NCI-H446 (cell line): Measurements from ENCODE around the gene LEAP2.

Experiments used
- DNase-seq, 2 experiments: peaks; one replicate each; lab custom pipeline; 2025; lab: John Stamatoyannopoulos, UW

Gene LEAP2

DNA sequence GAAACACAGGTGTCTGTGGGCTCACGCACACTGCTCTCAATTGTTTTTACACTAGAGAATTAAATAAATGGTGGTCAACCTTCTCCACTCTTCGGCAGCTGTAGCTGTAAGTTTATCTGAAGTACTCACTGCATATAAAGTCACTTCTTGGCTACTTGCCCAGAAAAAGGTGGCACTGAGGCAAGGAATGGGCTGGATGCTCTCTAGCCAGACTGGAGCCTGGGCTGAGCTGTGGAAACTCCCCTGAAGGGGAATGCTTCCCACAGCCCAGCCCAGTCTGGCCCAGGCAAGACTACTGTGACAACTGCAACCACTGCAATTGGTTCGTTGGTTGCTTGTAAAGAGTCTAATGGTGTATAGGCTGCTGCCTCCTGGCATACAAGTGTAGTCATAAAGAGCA is 4.5 kb downstream of the LEAP2 start:
- peak in 1 of 2 experiments; percentile 5 for DNase-seq

DNA sequence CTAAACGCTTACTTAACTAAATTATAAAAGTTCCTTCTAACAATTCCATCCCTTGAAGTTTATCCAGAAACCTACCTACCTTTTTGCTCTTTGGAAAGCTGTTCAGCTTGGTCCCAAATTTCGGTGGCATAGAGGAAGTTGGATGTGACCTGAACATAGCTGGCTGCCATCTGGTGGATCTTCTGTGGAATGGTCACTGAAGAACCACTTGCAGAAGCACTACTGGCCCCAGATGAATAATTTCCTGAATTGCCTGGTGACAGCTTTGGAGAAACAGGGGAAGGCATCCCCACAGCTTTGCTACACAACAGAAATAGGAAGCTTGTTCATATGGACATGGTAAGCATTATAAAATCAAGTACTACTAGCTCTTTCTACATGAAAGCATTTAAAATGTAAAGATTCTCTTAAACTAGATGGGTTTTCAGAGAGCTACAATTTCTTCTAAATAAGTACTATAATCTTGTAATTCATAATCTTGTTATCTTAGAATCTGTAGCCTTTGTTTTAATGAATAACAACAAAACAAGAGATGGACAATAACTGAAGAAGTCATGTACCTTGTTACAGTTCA is 9.9 kb downstream of the LEAP2 start:
- peak in 1 of 2 experiments; percentile 51 for DNase-seq

DNA sequence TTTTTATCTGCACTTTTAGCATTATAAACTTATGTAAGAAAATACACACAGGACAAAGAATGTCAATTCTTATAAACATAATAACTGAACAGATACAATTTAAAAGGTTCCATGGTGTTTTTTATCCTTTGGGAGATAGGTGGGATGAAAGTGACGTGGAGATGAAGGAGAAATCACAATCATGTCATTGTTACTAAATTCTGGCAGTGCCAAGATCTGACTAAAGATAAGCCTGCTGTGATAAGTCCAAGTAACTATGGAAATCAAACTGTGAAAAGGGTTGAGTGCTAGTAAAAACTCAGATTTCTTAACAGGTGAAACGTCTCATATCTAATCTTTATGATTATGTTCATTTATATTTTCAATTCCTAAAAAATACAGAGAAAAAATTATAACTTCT is 11.1 kb downstream of the LEAP2 start:
- DNase-seq: no peak

DNA sequence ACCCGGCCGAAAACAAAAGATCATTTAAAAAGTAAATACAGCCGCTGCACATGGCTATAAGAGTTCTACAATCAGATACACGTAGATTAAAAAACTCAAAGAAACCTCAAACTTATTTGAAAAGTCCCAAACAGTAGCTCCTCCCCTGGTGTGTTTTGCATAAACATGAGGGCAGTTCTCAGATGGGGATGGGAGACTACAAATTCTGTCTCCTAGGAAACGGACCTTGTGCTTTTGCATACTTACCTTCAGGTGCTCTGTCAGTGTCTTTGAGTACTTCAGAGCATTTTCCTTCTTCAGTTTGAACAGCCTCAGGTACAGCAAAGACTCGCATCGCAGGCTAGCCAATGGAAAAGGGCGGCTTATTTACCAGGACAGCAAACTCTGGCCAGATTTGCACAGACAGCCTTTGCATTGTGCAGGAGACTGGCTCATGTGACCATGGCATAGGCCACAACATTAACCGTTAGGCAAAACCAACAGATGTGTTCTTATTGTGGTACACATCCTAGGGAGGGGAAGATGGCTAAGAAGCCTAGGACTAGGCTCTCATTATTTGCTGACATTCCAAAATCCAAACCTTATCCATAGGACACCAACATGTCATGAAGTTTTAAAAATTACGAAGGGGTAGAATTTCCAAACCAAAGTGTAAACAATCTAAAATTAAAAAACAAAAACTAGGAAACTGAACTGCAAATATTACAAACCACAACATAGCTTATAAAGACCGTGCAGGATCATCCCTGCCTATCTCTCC is 12.8 kb downstream of the LEAP2 start:
- DNase-seq: no peak

DNA sequence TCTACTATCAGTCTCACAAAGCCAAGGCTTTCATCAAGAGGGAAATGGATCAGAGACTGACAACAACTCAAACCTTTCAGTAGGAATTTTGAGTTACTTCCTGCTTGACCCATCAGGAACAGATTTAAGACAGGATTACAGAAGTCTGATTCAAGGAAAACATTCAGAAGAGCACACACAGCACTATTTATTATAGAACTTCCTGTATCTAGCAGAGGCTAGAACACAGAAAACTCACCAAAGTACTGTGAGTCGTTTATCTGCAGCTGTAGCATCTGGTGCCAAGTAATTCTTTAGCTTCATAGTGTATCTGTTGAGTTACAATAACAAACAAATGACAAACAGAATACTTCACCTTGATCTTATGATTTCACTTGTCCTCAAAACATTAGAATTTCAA is 13.8 kb downstream of the LEAP2 start:
- no peak for DNase-seq

DNA sequence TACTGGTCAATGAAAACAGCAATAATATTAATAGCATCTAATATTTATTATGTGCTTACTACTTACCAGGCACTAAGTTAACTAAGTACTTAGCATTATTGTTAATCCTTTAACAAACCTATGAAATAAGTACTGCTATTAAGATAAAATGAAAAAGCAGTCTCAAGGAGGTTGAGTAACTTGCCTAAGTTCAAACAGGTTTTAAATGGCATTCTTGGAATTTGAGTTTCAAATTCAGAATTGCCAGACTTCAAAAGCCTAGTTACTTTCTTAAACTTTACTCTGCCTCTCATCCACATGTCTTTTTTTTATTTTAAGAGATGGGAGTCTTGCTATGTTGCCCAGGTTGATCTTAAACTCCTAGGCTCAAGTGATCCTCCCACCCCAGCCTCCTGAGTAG is 16.0 kb downstream of the LEAP2 start:
- no peak for DNase-seq

DNA sequence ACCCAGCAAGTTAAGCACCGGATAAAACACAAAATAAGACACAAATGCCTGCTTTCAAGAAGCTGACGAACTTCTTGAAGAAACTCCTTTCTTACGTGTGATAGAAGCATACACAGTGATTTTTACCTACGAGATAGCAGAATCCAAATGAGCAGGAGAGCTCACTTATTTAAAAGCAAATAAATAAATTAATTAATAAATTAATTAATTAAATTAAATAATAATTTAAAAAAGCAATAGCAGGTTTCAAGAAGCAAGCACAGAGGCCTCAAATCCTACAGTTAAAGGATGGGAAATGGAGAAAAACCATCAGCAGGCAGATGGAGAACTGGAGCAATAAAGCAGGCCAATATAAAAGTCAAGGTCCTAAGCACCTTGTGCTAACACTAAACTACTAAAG is 17.3 kb downstream of the LEAP2 start:
- DNase-seq: no peak

DNA sequence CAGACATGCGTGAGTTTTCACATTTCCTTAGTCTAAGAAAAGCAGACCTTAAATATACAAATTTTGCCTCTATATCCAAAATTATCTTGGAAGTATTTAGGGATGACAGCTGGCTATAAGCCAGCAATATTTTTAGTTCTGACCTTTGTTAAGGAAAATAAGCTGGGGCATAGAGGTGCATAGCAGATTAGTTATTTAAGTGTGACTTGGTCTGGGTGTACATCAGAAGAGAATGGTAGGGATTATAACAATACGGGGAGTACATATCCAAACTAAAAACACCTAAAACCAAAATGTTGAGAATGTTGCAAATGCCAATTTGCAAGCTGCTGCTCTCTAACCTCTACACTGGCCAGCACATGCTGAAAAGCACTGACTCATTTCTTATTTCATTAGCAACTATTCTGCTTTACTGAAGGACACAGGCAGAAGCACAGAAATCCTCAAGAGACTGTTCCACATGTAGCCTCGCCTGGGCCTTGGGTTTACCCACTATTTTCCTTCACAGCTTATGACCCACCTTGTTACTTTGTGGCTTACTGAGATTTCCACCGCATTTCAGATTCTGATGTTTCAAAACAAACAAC is 22.3 kb downstream of the LEAP2 start:
- no peak for DNase-seq

DNA sequence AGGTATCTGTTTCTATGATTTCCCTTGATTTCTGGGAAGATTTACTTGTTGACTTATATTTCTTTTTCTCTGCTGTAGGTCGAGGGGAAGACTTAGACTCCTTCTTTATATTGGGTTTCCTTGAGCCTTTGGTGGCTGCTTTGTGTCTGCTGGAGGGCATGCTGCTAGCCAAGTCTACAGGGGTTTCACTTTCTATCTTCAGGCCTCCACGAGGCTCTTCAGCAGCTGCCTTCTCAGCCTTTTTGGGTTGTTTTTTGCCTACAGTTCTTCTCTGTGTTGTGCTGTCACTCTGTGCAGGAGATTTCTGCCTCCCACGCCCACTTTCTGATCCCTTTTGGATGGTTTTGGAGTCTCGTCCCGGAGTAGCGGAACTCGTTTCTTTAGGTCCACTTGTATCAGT is 23.2 kb downstream of the LEAP2 start:
- no peak for DNase-seq

DNA sequence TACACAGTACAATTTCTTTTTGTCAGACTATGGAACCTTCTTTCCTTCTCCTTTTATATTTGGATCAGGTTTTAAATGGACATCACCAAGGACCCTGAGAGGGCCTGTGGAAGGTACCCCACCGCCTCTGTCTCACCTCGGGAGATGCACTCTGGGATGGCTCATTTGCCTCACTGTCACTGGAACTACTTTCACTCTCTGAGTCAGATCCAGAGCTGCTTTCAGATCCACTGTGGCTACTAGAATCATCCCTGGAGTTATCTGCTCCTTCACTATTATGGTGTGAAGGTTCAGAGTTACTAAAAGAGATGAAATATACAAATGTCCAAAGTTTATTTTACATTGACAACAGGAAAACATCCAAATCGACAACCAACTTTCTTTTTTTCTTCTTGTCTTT is 24.6 kb downstream of the LEAP2 start:
- no peak for DNase-seq

DNA sequence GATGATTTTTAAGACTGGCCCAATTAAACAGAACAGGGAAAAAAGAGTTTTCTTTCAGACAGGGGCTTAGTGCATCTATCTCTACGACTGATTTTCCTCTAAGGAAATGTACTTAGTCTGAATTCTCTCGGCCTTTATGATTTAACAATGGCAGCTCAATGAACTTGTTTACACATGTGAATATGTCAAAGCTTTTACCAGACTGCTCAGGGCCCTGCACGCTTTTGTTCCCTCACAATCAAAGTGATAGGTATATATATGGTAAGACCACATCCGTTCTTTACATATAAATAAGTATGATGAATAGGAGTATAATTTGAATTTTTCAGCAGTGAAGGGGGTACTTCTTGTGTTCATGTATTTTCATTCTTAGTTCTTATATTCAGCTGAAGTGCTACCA is 27.6 kb downstream of the LEAP2 start:
- DNase-seq: no peak

DNA sequence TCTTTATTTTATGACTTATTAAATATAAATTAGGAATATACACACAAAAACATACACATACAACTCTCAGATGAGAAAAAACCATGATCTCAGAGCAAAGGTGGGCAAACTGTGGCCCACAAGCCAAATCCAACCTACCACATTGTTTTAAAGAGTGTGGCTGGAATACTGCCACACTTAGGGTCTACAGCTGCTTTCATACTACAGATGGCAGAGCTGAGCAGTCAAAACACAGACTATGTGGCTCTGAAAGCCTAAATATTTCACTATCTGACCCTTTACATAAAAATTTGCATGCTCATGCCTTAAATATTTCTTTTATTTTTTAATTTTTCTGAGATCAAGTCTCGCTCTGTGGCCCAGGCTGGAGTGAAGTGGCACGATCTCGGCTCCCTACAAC is 28.3 kb downstream of the LEAP2 start:
- DNase-seq: no peak

DNA sequence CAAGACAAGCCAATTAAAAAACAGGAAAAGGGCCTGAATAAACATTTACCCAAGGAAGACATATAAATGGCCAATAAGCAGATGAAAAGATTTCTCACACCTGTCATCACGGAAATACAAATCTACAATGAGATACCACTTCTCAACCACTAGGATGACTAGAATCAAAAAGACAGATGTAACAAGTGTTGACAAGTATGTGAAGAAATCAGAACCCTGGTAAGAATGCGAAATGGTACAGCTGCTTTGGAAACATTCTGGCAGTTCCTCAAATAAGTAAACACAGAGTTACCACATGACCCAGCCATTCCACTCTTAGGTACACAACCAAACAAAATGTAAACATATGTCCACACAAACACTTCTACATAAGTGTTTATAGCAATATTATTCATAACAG is 32.5 kb downstream of the LEAP2 start:
- DNase-seq: no peak

DNA sequence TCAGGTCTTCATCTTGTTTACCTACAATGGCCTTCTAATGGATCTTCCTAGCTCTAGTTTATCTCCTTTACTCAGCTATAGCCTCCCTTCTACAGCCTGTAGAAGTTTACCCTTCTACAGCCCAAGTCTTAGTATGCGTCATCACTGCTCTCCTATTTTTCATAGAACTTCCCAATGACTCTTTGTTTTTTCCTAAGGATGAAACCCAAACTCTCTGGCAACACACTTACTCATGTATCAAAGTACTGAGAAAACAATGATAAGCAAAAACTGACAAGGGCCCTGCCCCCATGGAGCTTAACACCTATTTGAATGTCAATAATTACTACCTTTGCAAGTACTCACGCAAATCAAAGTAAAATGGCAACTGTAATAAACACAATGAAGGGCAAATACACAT is 33.7 kb downstream of the LEAP2 start:
- DNase-seq: no peak

DNA sequence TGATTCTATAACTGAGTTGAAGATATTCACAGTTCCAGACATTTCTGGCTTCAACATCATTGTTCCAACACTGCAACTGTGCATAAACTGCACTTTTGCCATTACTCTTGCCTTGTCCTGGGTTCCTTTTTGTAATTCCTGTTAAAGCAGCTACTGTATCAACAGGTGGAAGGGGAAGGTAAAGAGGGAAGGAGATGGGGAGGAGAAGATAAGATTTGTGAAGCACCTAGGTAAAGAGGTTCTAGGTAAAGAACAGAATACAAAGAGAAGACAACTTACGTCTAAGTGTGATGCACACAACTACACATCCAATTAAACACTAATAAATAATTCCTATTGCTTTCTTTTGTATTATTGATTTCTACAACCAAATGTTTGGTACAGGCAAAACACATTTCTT is 36.2 kb downstream of the LEAP2 start:
- DNase-seq: no peak

DNA sequence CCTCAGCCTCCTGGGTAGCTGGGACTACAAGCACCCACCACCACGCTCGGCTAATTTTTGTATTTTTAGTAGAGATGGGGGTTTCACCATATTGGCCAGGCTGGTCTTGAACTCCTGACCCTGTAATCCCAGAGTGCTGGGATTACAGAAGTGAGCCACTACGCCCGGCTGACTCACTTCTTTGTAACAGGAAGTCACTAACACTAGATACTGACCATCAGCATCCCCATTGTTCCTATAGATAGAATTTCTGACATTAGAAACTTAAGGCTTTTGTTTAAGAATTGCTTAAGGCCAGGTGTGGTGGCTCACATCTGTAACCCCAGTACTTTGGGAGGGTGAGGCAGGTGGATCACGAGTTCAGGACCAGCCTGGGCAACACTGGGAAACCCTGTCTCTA is 42.2 kb downstream of the LEAP2 start:
- DNase-seq: no peak

DNA sequence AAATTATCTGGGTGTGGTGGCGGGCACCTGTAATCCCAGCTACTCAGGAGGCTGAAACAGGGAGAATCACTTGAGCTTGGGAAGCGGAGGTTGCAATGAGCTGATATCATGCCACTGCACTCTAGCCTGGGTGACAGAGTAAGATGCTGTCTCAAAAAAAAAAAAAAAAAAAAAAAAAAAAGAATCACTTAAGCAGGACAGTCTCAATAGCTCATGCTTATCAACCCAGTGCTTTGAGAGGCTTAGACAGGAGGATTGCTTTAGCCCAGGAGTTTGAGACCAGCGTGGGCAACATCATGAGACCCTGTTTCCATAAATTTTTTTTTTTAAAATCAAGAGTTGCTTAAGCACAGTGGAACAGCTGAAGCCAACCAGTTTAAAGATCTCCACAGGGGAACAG is 42.6 kb downstream of the LEAP2 start:
- DNase-seq: no peak
